ENCODE measurements around the gene KCTD10. TPM values are rescaled to one million over a fixed set of nuclear protein-coding genes. Genes with fewer than 3 reads are reported as not detected.

Gene KCTD10, protein sequence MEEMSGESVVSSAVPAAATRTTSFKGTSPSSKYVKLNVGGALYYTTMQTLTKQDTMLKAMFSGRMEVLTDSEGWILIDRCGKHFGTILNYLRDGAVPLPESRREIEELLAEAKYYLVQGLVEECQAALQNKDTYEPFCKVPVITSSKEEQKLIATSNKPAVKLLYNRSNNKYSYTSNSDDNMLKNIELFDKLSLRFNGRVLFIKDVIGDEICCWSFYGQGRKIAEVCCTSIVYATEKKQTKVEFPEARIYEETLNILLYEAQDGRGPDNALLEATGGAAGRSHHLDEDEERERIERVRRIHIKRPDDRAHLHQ
- 10 to 100 TPM in 1 of 2 donors, 1 to 10 TPM in 1; 8.4 to 20.1 TPM for total RNA-seq
- polyA plus RNA-seq: 10 to 100 TPM in 1 of 2 donors, 1 to 10 TPM in 1; 4.2 to 11.4 TPM

- Histone ChIP-seq H3K27ac (ENCODE audit: low read depth in 1 of 2, low read length in 2 of 2) (peak within 1 kb of the TSS; percentile 96 to 98), H3K9ac (ENCODE audit: low read depth in 1 of 2, low read length in 2 of 2) (peak within 1 kb of the TSS; percentile 82 to 95), H3K9me3 (ENCODE audit: control insufficient read depth in 4 of 4, low read length in 3 of 4) (no peaks in the 10 kb centered on the region), H3K27me3 (ENCODE audit: control insufficient read depth in 4 of 4, insufficient read depth in 4 of 4, low read length in 3 of 4) (no peaks in the 10 kb centered on the region), H3K4me3 (ENCODE audit: low read depth in 1 of 3, low read length in 3 of 3) (peak within 1 kb of the TSS; percentile 87 to 99 (median 94)), H3K4me1 (ENCODE audit: control insufficient read depth in 4 of 4, insufficient read depth in 4 of 4, low read length in 3 of 4) (peaks cover 7 to 28% (median 27%) of the 10 kb centered on the region in 4 donors), H3K36me3 (ENCODE audit: control insufficient read depth in 4 of 4, insufficient read depth in 3 of 4, low read depth in 1 of 4, low read length in 3 of 4) (no peaks in the 10 kb centered on the region)
- peak; percentile 91 for DNase-seq (ENCODE audit: low spot score)
- WGBS: under 1% methylated on average over 54 of the region's 54 CpGs
- no peak for TF ChIP-seq JUND (IDR thresholded peaks at IDR 0.05)
- TF ChIP-seq REST (IDR thresholded peaks at IDR 0.05): peak; percentile 85
- TF ChIP-seq TAF1 (conservative IDR thresholded peaks at IDR 0.05): peak; percentile 92
- TF ChIP-seq CTCF (IDR thresholded peaks at IDR 0.05; ENCODE audit: low read depth, low read length, missing input control): peak; percentile 9
- no peak for TF ChIP-seq HNF4A (conservative IDR thresholded peaks at IDR 0.05)
- peak; percentile 68 to 82 for TF ChIP-seq EGR1 (IDR thresholded peaks at IDR 0.05; ENCODE audit: low read depth in 2 of 2)
- TF ChIP-seq MAX (IDR thresholded peaks at IDR 0.05): peak; percentile 73
- peak; percentile 16 for TF ChIP-seq RXRA (IDR thresholded peaks at IDR 0.05)
- TF ChIP-seq FOXA1 (IDR thresholded peaks at IDR 0.05): no peak
- TF ChIP-seq ATF3 (IDR thresholded peaks at IDR 0.05): peak; percentile 30
- no peak for TF ChIP-seq NR2F2 (IDR thresholded peaks at IDR 0.05)
- TF ChIP-seq SP1 (IDR thresholded peaks at IDR 0.05): peak; percentile 44
- TF ChIP-seq FOXA2 (IDR thresholded peaks at IDR 0.05): no peak
- peak; percentile 74 for TF ChIP-seq ZBTB33 (IDR thresholded peaks at IDR 0.05)
- peak; percentile 31 to 61 for TF ChIP-seq RAD21 (IDR thresholded peaks at IDR 0.05)
- TF ChIP-seq GABPA (IDR thresholded peaks at IDR 0.05 in 1 of 2, conservative IDR thresholded peaks at IDR 0.05 in 1 of 2): peak; percentile 98 to 99
- peak; percentile 17 for TF ChIP-seq HNF4G (IDR thresholded peaks at IDR 0.05)
- TF ChIP-seq YY1 (IDR thresholded peaks at IDR 0.05): peak; percentile 100
Measured at GRCh38 chr12:109477185-109477962, at the start of gene KCTD10, which contains the start of gene UBE3B. TSS of gene KCTD10 (minus strand) at chr12:109477300. CDS start at chr12:109477262, 38 bp downstream. TSS of gene UBE3B (plus strand) at chr12:109477634. CDS start at chr12:109483552, 5,918 bp downstream.
